ENCODE results near the gene IGLL5.

Gene IGLL5

GRCh38 chr22:22856364-22856763 is 31.3 kb upstream of the IGLL5 start:
- H3K9me3 ChIP-seq = no peaks in the 10 kb centered on the region
- no peaks in the 10 kb centered on the region for H3K4me1 ChIP-seq (ENCODE audit: control insufficient read depth in 1 of 2, insufficient read depth in 1 of 2, low read depth in 1 of 2, low read length in 1 of 2)
- TF ChIP-seq CTCF (IDR thresholded peaks at IDR 0.05) = no peak
- H3K27me3 ChIP-seq = no peaks in the 10 kb centered on the region
- H3K36me3 ChIP-seq = no peaks in the 10 kb centered on the region
- no peak overlapping the region for H3K4me3 ChIP-seq (ENCODE audit: low read depth in 1 of 2, low read length in 1 of 2)
- H3K27ac ChIP-seq = no peak overlapping the region

- H3K27ac ChIP-seq = no peak overlapping the region
- no peak for TF ChIP-seq CTCF (IDR thresholded peaks at IDR 0.05)
- H3K4me3 ChIP-seq (ENCODE audit: low read depth in 1 of 2, low read length in 1 of 2) = no peak overlapping the region
- H3K9me3 ChIP-seq = no peaks in the 10 kb centered on the region
- H3K36me3 ChIP-seq = no peaks in the 10 kb centered on the region
- no peaks in the 10 kb centered on the region for H3K27me3 ChIP-seq
- no peaks in the 10 kb centered on the region for H3K4me1 ChIP-seq (ENCODE audit: control insufficient read depth in 1 of 2, insufficient read depth in 1 of 2, low read depth in 1 of 2, low read length in 1 of 2)
Measured at GRCh38 chr22:22856885-22857606, 30.6 kb upstream of the IGLL5 start.

GRCh38 chr22:22857607-22858558 is 29.7 kb upstream of the IGLL5 start:
- Histone ChIP-seq H3K27me3 (no peaks in the 10 kb centered on the region), H3K27ac (no peak overlapping the region), H3K4me1 (ENCODE audit: control insufficient read depth in 1 of 2, insufficient read depth in 1 of 2, low read depth in 1 of 2, low read length in 1 of 2) (no peaks in the 10 kb centered on the region), H3K36me3 (no peaks in the 10 kb centered on the region), H3K4me3 (ENCODE audit: low read depth in 1 of 2, low read length in 1 of 2) (no peak overlapping the region), H3K9me3 (no peaks in the 10 kb centered on the region)
- TF ChIP-seq CTCF (IDR thresholded peaks at IDR 0.05) = no peak

- Histone ChIP-seq H3K27me3 (no peaks in the 10 kb centered on the region), H3K27ac (no peak overlapping the region), H3K36me3 (no peaks in the 10 kb centered on the region), H3K4me3 (ENCODE audit: low read depth in 1 of 2, low read length in 1 of 2) (no peak overlapping the region), H3K4me1 (ENCODE audit: control insufficient read depth in 1 of 2, insufficient read depth in 1 of 2, low read depth in 1 of 2, low read length in 1 of 2) (no peaks in the 10 kb centered on the region), H3K9me3 (no peaks in the 10 kb centered on the region)
- no peak for TF ChIP-seq CTCF (IDR thresholded peaks at IDR 0.05)
Measured at GRCh38 chr22:22858559-22858937, 29.1 kb upstream of the IGLL5 start.

GRCh38 chr22:22863001-22863400 is 24.6 kb upstream of the IGLL5 start:
- H3K9me3 ChIP-seq = no peaks in the 10 kb centered on the region
- TF ChIP-seq CTCF (IDR thresholded peaks at IDR 0.05) = no peak
- no peaks in the 10 kb centered on the region for H3K27me3 ChIP-seq

More at GRCh38 chr22:22863001-22863400, 24.6 kb upstream of the IGLL5 start:
- no peaks in the 10 kb centered on the region for H3K4me1 ChIP-seq (ENCODE audit: control insufficient read depth in 1 of 2, insufficient read depth in 1 of 2, low read depth in 1 of 2, low read length in 1 of 2)
- H3K27ac ChIP-seq = no peak overlapping the region
- no peak overlapping the region for H3K4me3 ChIP-seq (ENCODE audit: low read depth in 1 of 2, low read length in 1 of 2)
- no peaks in the 10 kb centered on the region for H3K36me3 ChIP-seq
